ENCODE measurements around the gene CDK6.

DNA sequence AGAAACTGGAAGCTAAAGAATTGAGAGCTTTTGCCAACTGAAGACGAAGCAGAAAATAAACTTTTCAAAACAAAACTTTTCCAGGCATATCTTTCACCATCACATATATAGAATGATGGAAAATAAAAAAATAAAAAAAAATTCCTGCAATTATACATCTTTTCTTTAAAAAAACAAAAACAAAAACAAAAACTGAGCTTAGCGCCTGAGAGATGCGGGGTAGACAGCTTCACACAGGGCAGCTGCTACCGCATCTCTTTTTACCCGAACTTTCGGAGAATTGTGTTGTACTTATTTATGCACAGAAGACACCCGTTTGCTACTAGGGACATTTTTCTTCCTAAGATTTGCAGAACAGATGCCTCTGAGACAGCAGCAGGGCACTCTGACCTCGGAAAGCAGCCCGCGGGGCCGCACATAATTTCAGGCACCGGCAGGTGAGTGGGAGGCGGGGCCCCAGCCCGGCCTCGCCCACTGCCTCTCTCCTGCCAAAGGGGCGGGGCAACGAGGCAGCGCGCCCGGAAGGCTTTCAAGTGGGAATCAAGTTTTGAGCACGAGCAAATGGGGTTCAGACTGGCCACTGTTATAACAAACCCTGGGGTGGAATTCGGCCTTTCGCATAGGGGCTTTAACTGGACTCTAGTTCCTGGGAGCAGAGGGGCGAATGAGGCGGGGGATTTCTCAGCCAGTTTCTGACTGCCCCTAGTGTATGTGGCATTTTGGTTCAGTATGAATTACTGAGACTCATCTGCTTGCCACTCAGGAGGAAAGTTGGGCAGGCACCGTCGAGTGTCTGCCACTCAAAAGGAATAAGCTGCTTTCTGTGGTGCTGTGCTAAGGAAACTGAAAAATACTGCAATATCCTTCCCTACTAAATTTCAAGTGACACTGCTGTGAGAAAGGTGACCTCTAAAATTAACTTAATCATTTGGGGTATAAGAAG lies 227.7 kb downstream of the CDK6 start:
- TF ChIP-seq, protein P1, sequence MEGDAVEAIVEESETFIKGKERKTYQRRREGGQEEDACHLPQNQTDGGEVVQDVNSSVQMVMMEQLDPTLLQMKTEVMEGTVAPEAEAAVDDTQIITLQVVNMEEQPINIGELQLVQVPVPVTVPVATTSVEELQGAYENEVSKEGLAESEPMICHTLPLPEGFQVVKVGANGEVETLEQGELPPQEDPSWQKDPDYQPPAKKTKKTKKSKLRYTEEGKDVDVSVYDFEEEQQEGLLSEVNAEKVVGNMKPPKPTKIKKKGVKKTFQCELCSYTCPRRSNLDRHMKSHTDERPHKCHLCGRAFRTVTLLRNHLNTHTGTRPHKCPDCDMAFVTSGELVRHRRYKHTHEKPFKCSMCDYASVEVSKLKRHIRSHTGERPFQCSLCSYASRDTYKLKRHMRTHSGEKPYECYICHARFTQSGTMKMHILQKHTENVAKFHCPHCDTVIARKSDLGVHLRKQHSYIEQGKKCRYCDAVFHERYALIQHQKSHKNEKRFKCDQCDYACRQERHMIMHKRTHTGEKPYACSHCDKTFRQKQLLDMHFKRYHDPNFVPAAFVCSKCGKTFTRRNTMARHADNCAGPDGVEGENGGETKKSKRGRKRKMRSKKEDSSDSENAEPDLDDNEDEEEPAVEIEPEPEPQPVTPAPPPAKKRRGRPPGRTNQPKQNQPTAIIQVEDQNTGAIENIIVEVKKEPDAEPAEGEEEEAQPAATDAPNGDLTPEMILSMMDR (IDR thresholded peaks at IDR 0.05): no peak
- no peak for TF ChIP-seq EP300 (IDR thresholded peaks at IDR 0.05)

All from stomach (tissue), 4 donors.